ENCODE data around the gene HOXB1.

HOXB1 gene

DNA sequence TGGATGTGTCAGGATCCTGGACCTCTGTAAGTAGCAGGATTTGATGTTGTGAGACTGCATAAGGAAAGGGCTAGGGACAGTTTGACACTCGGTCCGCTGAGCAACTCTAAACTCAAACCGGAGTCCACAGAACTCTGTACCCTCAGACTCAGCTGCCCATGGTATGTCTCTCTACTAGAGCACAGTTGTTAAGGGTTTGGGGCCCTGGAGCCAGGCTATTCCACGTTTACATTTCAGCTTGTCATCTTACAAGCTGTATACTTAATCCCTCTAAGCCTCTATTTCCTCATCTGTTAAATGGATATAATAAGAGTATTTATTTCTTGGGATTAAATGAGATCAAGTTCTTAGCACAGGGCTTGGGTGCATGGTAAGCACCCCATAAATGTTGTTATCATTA is 27.9 kb downstream of the HOXB1 start:
- H3K4me2 ChIP-seq (ENCODE audit: low read length), result no peak overlapping the region
- TF ChIP-seq, protein P1, sequence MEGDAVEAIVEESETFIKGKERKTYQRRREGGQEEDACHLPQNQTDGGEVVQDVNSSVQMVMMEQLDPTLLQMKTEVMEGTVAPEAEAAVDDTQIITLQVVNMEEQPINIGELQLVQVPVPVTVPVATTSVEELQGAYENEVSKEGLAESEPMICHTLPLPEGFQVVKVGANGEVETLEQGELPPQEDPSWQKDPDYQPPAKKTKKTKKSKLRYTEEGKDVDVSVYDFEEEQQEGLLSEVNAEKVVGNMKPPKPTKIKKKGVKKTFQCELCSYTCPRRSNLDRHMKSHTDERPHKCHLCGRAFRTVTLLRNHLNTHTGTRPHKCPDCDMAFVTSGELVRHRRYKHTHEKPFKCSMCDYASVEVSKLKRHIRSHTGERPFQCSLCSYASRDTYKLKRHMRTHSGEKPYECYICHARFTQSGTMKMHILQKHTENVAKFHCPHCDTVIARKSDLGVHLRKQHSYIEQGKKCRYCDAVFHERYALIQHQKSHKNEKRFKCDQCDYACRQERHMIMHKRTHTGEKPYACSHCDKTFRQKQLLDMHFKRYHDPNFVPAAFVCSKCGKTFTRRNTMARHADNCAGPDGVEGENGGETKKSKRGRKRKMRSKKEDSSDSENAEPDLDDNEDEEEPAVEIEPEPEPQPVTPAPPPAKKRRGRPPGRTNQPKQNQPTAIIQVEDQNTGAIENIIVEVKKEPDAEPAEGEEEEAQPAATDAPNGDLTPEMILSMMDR (IDR thresholded peaks at IDR 0.05; ENCODE audit: low read length), result no peak
- TF ChIP-seq EZH2 (IDR thresholded peaks at IDR 0.05; ENCODE audit: borderline replicate concordance, low read length), result no peak
- H3K4me3 ChIP-seq (ENCODE audit: low read depth, low read length, poor library complexity, severe bottlenecking), result no peak overlapping the region
- H3K36me3 ChIP-seq (ENCODE audit: insufficient read depth, low read length), result no peaks in the 10 kb centered on the region
- H3K9me2 ChIP-seq (ENCODE audit: low read depth, low read length), result no peaks in the 10 kb centered on the region
- no peaks in the 10 kb centered on the region for H3K79me2 ChIP-seq (ENCODE audit: insufficient read depth, low read length)
- H3K4me1 ChIP-seq (ENCODE audit: insufficient read depth, low read length, severe bottlenecking), result no peaks in the 10 kb centered on the region
- no peaks in the 10 kb centered on the region for H3K9me3 ChIP-seq (ENCODE audit: low read length)
- no peak overlapping the region for H2AFZ ChIP-seq (ENCODE audit: low read length)
- H4K20me1 ChIP-seq (ENCODE audit: insufficient read depth, low read length), result no peaks in the 10 kb centered on the region
- H3K9ac ChIP-seq (ENCODE audit: low read length), result no peak overlapping the region
- H3K27me3 ChIP-seq (ENCODE audit: insufficient read depth, low read length), result no peaks in the 10 kb centered on the region; the same call in none of the 2 replicates
- no peak overlapping the region for H3K27ac ChIP-seq (ENCODE audit: low read depth, low read length, poor library complexity, severe bottlenecking)
- H3F3A ChIP-seq (ENCODE audit: insufficient read depth, low read length), result no peaks in the 10 kb centered on the region

DNA sequence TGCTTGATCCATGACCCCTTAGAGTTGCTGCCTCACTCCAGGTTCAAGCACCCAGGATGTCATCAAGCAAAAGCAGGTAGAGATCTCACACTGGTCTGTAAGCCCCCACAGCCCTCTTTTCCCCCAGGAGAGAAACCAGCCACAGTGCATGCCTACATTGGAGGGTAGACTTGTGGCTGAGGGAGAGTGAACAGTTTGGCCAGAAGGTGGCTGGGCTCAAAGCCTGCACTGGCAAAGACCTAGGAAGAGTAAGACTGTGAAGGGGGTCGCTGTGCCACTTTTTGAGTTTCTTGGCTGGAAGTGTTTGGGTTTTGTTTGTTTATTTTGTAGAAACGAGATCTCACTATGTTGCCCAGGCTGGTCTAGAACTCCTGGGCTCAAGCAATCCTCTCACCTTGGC is 28.5 kb downstream of the HOXB1 start:
- H4K20me1 ChIP-seq (ENCODE audit: insufficient read depth, low read length), result no peaks in the 10 kb centered on the region
- H3F3A ChIP-seq (ENCODE audit: insufficient read depth, low read length), result no peaks in the 10 kb centered on the region
- no peaks in the 10 kb centered on the region for H3K9me3 ChIP-seq (ENCODE audit: low read length)
- no peak overlapping the region for H3K27ac ChIP-seq (ENCODE audit: low read depth, low read length, poor library complexity, severe bottlenecking)
- TF ChIP-seq, protein P1 (IDR thresholded peaks at IDR 0.05; ENCODE audit: low read length), result no peak
- TF ChIP-seq EZH2 (IDR thresholded peaks at IDR 0.05; ENCODE audit: borderline replicate concordance, low read length), result no peak
- no peaks in the 10 kb centered on the region; the same call in none of the 2 replicates for H3K27me3 ChIP-seq (ENCODE audit: insufficient read depth, low read length)
- no peak overlapping the region for H3K4me3 ChIP-seq (ENCODE audit: low read depth, low read length, poor library complexity, severe bottlenecking)
- no peaks in the 10 kb centered on the region for H3K79me2 ChIP-seq (ENCODE audit: insufficient read depth, low read length)
- no peak overlapping the region for H2AFZ ChIP-seq (ENCODE audit: low read length)
- no peaks in the 10 kb centered on the region for H3K36me3 ChIP-seq (ENCODE audit: insufficient read depth, low read length)
- no peaks in the 10 kb centered on the region for H3K9me2 ChIP-seq (ENCODE audit: low read depth, low read length)
- no peak overlapping the region for H3K4me2 ChIP-seq (ENCODE audit: low read length)
- no peak overlapping the region for H3K9ac ChIP-seq (ENCODE audit: low read length)
- H3K4me1 ChIP-seq (ENCODE audit: insufficient read depth, low read length, severe bottlenecking), result no peaks in the 10 kb centered on the region

DNA sequence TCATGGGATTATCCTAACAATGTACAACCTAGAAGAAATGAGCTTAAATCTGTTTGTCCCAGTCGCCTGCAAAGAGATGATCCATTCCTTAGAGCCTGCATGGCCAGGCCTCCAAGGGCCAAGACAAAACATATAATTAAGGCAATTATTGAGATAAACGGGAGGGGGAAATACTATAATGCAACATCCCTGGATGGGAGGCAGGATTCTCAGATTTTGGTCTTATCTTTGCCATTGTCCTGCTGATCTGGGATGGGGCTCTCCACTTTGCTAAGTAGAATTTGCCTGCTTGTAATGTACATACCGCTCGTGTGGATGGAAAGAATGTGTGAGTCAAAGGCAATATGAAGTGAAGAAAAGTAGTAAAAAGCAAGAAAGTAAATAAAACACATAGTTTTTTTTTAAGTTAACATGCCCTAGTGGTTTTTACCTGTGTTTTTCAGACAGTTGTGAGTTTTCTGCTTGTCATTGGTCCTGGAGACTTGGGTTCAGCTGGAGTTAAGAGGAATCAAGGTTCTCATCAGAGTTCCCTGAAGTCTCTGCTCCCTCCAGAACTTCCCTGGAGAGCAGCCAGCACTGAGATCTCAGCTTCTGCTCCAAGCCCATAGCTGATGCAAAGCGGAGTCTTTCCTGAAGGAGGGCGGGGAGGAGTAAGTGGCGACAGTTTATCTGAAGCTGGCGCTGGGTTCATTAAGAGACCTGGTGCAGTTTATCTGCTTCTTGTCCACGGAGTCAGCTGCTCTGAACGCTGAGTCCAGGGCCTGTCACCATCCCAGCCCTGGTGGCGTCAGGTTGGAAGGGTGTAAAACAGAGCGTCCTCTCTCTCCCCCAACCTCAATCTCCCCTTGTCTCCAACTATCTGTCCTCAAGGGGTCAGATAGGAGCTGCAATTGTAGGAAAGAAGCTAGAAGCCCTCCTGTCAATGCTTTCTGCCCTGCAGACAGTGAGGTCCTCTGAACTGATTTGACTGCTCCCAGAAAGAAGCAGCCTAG is 30.1 kb downstream of the HOXB1 start:
- H3K27ac ChIP-seq (ENCODE audit: low read depth, low read length, poor library complexity, severe bottlenecking), result no peak overlapping the region
- H3K36me3 ChIP-seq (ENCODE audit: insufficient read depth, low read length), result no peaks in the 10 kb centered on the region
- no peak overlapping the region for H3K4me2 ChIP-seq (ENCODE audit: low read length)
- no peaks in the 10 kb centered on the region for H3K9me2 ChIP-seq (ENCODE audit: low read depth, low read length)
- no peak overlapping the region for H3K4me3 ChIP-seq (ENCODE audit: low read depth, low read length, poor library complexity, severe bottlenecking)
- H4K20me1 ChIP-seq (ENCODE audit: insufficient read depth, low read length), result no peaks in the 10 kb centered on the region
- no peaks in the 10 kb centered on the region for H3F3A ChIP-seq (ENCODE audit: insufficient read depth, low read length)
- no peaks in the 10 kb centered on the region for H3K79me2 ChIP-seq (ENCODE audit: insufficient read depth, low read length)
- H3K9ac ChIP-seq (ENCODE audit: low read length), result no peak overlapping the region
- no peak overlapping the region for H2AFZ ChIP-seq (ENCODE audit: low read length)
- H3K27me3 ChIP-seq (ENCODE audit: insufficient read depth, low read length), result no peaks in the 10 kb centered on the region; the same call in none of the 2 replicates
- TF ChIP-seq, protein P1 (IDR thresholded peaks at IDR 0.05; ENCODE audit: low read length), result no peak
- no peak for TF ChIP-seq EZH2 (IDR thresholded peaks at IDR 0.05; ENCODE audit: borderline replicate concordance, low read length)
- H3K4me1 ChIP-seq (ENCODE audit: insufficient read depth, low read length, severe bottlenecking), result no peaks in the 10 kb centered on the region
- no peaks in the 10 kb centered on the region for H3K9me3 ChIP-seq (ENCODE audit: low read length)
